Bone marrow (tissue), 2 donors: ENCODE data around the gene RNF212.

Experiments
- DNase-seq, 2 donors: peaks; one replicate each; lab custom pipeline; 2025; lab: John Stamatoyannopoulos, UW

The RNF212 gene

GRCh38 chr4:1090465-1091440 is 22.6 kb downstream of the RNF212 start:
- no peak for DNase-seq

DNA sequence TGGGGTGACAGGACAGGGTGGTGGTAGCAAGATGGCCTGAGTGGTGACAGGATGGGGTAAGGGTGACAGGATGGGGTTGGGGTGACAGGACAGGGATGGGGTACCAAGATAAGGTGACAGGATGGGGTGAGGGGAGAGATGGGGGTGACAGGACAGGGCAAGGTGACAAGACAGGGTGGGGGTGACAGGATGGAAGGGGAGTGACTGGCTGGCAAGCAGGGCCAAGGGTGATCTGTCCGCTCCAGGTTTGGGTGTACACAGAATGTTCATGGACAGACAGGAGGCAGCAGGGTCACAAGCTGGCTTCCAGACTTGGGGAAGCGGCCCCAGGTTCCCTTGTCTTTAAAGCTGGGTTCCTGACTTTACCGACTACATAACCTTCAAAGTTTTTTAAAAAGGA is 23.3 kb downstream of the RNF212 start:
- no peak for DNase-seq

DNA sequence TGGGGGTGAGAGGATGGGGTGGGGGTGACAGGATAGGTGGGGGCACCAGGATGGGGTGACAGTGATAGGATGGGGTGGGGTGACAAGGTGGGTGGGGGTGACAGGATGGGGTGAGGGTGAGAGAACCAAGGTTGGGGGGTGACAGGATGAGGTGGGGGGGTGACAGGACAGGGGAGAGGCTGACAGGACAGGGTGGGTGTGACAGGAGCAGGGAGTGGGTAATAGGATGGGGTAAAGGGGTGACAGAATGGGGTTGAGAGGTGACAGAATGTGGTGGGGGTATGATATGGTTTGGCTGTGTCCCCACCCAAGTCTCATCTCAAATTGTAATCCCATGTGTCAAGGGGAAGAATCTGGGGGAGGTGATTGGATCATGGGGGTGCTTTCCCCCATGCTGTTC is 26.0 kb downstream of the RNF212 start:
- DNase-seq = no peak

GRCh38 chr4:1086011-1086410 is 27.4 kb downstream of the RNF212 start:
- no peak for DNase-seq

GRCh38 chr4:1085404-1085799 is 28.0 kb downstream of the RNF212 start:
- DNase-seq = no peak

DNA sequence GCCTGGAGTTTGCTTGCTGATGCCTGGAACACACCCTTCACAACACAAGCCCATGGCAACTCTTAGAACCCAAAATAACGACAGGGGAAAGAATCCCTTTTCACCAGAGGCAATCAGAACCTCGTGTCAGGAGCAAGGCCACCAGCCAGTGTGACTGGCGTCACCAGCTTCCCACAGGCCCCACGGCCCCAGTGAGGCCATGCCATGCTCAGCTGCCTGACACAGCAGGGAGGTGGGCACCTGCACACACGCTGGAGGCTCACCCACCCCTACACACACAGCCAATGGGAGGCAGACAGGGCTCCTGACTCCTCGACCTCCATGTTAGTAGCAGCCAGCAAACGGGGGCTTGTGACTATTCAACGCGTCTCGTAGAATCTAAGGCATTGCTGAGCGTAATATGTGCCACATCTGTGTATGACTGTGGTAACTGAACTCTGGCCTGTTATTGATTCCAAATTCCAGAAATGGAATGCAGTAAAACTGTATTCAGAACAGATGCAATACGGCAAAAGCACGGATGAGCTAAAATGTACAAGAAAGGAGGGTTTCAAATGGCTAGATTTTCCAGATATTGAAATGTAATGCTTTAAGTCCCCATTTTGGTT is 28.5 kb downstream of the RNF212 start:
- DNase-seq = no peak

GRCh38 chr4:1084394-1084793 is 29.0 kb downstream of the RNF212 start:
- DNase-seq = no peak

DNA sequence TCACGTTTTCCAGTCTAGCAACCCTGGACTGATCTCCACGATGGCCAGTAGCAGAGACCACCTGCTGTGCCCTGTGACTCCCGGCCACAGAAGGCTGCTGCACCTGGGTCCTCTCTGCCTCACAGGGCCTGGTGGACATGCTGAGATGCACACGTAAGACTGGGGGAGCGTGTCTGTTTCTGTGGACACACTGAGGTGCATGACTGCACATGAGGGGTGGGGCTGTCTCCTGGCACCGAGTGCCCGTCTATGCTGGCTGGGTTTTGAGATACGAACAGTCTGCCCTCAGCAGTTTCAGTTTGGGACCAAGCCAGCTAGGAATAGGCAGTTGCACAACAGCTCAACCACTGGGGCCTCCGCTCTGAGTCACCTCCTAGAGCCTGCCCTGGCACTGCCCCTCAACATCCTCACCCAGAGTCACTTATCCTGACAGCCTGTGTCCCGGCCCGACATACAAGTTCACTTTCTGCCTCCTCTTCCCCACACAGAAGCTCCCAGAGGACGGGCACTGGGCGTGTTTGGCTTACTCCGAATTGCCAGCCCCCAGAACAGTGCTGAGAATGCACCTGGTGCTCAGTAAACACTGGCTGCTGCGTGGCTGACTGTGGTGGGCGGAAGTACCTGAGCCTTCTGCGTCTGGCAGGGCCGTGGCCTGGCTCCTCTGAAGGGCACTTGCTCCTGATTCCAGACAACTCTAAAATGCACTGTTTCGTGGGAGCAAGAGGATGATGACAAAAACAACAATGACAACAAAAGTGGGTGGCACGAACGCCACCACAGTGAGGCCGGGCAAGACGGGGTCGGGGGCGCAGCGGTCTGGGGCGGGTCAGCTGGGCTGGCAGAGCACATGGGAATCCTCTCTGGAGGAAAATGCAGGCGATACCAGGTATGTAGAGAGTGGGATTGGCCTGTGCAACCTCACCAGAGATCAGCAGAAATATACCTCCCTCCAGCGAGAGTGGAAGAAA is 30.9 kb downstream of the RNF212 start:
- peak; percentile 60 to 75 for DNase-seq

DNA sequence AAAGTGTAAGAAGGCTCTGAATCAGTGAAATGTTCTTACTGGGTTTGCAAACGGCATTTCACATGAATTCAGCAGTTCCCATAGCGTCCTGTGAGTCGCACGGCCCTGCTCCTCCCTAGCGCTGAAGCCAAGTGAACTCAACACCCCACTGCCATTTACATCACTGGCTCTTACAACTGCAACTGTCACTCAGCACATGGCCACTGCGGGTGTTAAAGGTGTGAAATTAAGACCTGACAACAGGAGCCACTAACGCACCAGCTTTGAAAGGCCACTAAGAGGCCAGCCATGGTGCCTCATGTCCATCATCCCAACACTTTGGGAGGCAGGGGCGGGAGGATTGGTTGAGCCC is 31.7 kb downstream of the RNF212 start:
- peak in 1 of 2 donors; percentile 16 for DNase-seq

- peak in 1 of 2 donors; percentile 27 for DNase-seq
Measured at GRCh38 chr4:1080961-1081688, 32.2 kb downstream of the RNF212 start.

DNA sequence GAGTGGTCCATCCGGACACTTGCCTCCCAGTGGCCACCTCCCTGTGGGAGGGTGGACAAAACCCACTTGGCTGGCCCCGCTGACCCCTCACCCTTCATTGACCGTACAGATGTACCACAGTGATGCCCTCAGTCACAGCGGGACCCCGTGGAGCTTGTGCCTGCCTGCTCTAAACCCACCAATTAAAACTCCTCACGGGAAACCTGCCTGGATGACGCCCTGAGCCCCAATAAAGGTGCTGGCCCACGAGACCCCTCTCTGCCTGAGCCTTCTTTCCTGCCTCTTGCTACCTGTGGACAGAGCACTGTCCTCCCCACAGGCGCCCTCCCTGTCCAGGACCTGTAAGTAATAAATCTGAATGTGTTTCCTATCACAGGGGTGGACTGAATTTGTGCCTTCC is 32.9 kb downstream of the RNF212 start:
- no peak for DNase-seq

- DNase-seq = no peak
Measured at GRCh38 chr4:1079711-1080265, 33.6 kb downstream of the RNF212 start.

GRCh38 chr4:1078490-1078889 is 34.9 kb downstream of the RNF212 start:
- DNase-seq = no peak

DNA sequence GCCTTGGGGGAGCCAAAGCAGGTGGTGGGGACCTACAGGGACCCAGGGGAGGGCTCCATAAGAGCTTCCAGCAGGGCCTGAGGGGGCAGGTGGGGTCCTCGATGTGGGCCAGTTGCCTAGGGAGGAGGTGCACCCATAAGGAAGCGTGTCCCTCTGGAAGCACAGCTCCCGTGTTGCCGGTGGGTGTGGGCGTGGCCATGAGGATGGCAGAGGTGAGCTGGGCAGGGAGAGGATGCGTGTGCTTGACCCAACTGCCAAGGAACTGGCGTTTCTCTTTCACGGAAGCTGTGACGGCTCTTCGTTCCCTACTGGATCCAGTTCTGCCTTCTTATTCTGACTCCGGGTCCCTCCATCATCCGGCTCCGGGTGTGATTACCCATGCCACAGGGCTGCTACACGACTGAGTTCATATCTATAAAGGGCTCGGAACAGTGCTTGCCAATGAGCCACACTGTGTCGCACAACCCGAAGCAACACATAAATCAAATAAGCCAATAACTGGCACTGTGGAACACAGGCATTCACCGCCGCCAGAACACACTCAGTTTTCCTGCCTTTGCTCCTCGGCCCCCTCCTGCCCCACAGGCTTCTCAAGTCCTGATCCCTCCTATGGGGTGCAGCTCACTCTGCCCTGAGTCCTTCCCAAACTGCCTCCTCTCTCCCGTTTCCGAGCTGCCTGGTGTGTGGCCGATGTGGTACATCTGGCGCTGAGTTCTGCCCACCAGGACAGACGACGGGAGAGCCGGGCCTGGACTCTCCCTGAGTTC is 35.5 kb downstream of the RNF212 start:
- DNase-seq = no peak

DNA sequence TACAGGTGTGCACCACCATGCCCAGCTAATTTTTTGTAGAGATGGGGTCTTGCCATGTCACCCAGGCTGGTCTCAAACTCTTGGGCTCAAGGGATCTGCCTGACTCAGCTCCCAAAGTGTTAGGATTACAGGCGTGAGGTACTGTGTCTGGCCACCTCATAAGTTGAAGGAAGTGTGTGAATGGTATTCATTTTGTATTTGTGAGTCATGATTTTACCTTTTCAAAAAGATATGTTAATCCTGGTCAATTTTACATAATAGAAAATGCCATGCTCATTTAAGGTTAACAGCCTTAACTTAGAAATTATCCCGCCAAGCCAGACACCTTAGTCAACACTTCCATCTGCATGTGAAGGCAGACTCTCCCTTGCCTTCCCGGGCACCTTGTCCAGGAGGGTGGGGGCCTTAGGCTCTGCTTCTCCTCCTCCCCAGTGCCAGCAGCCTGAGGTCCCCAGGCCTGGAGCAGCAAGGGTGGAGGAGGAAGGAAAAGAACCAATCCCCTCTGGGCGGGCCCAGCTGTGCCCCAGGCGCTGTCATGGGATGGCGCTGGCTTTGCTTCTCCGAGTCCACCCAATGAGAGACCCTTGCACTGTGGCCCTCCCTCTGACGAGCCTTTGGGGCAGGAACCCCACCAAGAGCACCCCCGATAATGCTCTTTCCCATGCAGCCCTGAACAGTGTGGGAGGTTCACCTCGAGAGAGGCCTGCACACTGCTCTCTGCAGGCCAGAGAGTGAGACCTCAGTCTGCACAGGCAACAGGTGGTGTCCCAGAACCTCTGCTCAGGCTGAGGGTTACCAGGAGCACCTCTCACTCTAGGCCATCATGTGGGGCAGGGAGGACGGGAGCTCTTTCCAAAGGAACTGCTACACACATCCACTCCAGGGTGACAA is 37.3 kb downstream of the RNF212 start:
- no peak for DNase-seq

DNA sequence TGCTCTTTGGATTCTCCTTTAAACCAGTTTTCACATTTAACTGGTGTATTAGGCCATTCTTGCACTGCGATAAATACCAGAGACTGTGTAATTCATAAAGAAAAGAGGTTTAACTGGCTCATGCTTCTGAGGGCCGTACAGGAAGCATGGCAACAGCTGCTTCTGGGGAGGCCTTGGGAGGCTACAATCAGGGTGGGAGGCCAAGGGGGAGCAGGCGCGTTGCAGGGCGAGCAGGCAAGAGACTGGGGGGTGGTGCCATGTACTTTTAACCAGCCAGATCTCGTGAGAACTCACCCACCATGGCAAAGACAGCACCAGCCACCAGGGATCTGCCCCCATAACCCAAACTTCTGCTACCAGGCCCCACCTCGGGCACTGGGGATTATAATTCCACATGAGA is 38.1 kb downstream of the RNF212 start:
- no peak for DNase-seq

GRCh38 chr4:1074077-1074476 is 39.3 kb downstream of the RNF212 start:
- DNase-seq = no peak

DNA sequence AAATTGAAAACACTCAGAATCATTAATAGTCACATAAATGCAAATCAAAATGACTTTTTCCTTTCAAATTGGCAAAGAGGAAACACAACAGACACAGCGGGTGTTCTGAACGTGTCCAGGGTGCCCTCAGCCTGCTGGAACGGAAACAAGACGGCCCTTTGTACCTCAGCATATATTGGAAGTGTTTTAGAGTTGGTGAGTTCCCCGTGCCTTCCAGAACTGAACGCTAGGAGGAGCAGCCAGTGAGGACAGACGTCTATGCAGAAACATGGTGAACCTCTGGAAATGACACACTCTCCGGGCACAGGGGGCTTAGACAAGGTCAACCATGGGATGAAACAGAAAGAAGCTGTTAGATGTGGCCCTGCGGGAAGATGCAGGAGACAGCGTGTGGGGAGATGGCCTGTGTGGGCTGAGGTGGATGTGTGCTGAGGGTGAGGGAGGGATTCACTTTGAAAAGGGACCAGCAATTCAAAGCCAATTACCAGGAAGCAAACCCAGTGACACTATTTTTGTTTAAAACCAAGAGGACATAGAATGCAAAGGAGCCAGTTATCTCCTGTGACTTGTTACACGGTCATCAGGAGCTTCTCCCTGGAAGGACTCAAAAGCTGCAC is 40.4 kb downstream of the RNF212 start:
- peak; percentile 16 to 80 for DNase-seq

DNA sequence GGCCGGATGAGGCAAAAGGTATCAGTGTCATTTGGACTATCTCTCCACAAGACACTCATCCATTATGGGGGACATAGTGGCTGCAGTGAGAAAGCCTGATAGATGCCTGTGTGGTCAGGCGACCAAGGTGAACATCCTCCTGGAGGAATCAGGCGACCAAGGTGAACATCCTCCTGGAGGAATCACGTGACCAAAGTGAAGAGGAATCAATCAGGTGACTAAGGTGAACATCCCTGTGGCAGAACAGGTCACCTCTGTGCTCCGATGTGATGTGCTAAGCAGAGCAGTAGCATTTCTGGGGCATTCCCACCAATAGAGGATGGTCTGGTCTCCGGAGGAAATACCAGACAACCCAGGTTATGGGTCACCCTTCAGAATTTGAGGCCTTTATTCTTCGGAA is 44.0 kb downstream of the RNF212 start:
- no peak for DNase-seq
